MM.1S (cell line): ENCODE data around the gene PNPLA6.

ENCODE experiments used
- DNase-seq: peaks from one replicate; pipeline ENCODE4 v3.0.0-alpha.2; 2015
- H2AFZ ChIP-seq: fragments of 300-600 bp; sonication (generic); 2 replicates; pipeline ENCODE4 v1.6.0; 2016; ENCODE audit warnings: antibody characterized with exemption, low read length
- H3F3A ChIP-seq: fragments of 300-600 bp; sonication (generic); 2 replicates; pipeline ENCODE4 v1.6.1; 2016; ENCODE audit warnings: mild to moderate bottlenecking, antibody characterized with exemption, low read length, moderate library complexity, mixed read lengths; ENCODE audit not compliant: insufficient read depth
- H3K27ac ChIP-seq: fragments of 300-600 bp; sonication (generic); 2 replicates; pipeline ENCODE4 v1.5.1; 2016; ENCODE audit warnings: mild to moderate bottlenecking, low read length
- H3K27me3 ChIP-seq: fragments of 300-600 bp; sonication (generic); replicated peaks from 2 replicates; pipeline ENCODE4 v1.6.0; 2016; ENCODE audit warnings: low read length; ENCODE audit not compliant: insufficient read depth
- H3K36me3 ChIP-seq: fragments of 300-600 bp; sonication (generic); replicated peaks from 2 replicates; pipeline ENCODE4 v1.6.1; 2016; ENCODE audit warnings: mild to moderate bottlenecking, low read length, mixed read lengths; ENCODE audit not compliant: insufficient read depth
- H3K4me1 ChIP-seq: fragments of 300-600 bp; sonication (generic); 2 replicates; pipeline ENCODE4 v1.6.1; 2016; ENCODE audit warnings: low read length, mixed read lengths
- H3K4me2 ChIP-seq: fragments of 300-600 bp; sonication (generic); 2 replicates; pipeline ENCODE4 v1.6.0; 2016; ENCODE audit warnings: low read depth, low read length
- H3K4me3 ChIP-seq: fragments of 300-600 bp; sonication (generic); 2 replicates; pipeline ENCODE4 v1.5.1; 2016; ENCODE audit warnings: low read length, mixed read lengths
- H3K79me2 ChIP-seq: fragments of 300-600 bp; sonication (generic); 2 replicates; pipeline ENCODE4 v1.6.1; 2016; ENCODE audit warnings: mixed run types, low read length, mixed read lengths
- H3K9ac ChIP-seq: fragments of 300-600 bp; sonication (generic); 2 replicates; pipeline ENCODE4 v1.6.1; 2016; ENCODE audit warnings: low read length, mixed read lengths
- H3K9me2 ChIP-seq: fragments of 300-600 bp; sonication (generic); replicated peaks from 2 replicates; pipeline ENCODE4 v1.6.1; 2016; ENCODE audit warnings: mild to moderate bottlenecking, low read length, mixed read lengths; ENCODE audit not compliant: insufficient read depth
- H3K9me3 ChIP-seq: fragments of 300-600 bp; sonication (generic); replicated peaks from 2 replicates; pipeline ENCODE4 v1.6.1; 2016; ENCODE audit warnings: mild to moderate bottlenecking, low read length, mixed read lengths; ENCODE audit not compliant: insufficient read depth
- H4K20me1 ChIP-seq: fragments of 300-600 bp; sonication (generic); 2 replicates; pipeline ENCODE4 v1.6.1; 2016; ENCODE audit warnings: mild to moderate bottlenecking, low read length, moderate library complexity, mixed read lengths; ENCODE audit not compliant: insufficient read depth
- CTCF ChIP-seq: fragments of 300-600 bp; sonication (generic); IDR thresholded peaks from 2 replicates; pipeline ENCODE4 v1.5.1; 2016; ENCODE audit warnings: antibody characterized with exemption, low read length, mixed read lengths
- EZH2 ChIP-seq: fragments of 300-600 bp; sonication (generic); optimal IDR thresholded peaks from 2 replicates; pipeline ENCODE3; 2017; ENCODE audit warnings: low read depth, mild to moderate bottlenecking, antibody characterized with exemption, low read length, mixed read lengths
- EZH2phosphoT487 ChIP-seq: fragments of 300-600 bp; sonication (generic); IDR thresholded peaks from 2 replicates; pipeline ENCODE4 v1.6.1; 2018; ENCODE audit warnings: antibody characterized with exemption, low read length

The PNPLA6 gene

DNA sequence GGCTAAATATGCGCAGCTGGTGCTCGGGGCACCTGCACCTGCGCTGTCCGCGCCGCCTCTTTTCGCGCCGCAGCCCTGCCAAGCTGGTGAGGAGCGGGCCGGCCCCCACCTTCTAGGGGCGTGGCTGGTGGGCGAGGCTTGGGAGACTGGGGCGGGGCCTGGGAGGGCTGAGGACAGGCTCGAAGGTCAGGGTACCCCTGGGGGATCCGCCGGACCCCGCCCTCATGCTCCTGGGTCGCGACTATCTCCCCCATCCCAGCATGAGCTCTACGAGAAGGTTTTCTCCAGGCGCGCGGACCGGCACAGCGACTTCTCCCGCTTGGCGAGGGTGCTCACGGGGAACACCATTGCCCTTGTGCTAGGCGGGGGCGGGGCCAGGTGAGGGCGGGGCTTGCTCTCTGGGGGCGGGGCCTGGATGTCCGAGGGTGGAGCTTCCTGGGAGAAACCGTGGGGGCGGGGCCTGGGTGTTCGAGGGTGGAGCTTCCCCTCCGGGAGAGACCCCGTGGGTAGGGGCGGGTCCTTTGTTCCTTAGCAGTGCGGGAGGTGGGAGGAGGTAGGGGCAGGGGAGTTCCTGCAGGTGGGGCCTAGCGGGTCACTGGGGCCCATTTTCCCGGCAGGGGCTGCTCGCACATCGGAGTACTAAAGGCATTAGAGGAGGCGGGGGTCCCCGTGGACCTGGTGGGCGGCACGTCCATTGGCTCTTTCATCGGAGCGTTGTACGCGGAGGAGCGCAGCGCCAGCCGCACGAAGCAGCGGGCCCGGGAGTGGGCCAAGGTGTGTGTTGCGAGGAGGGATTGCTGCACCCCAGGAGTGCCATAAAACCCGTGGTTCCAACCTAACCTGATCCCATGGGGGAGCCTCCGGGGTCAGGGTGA is 19.7 kb downstream of the PNPLA6 start:
- H2AFZ ChIP-seq: no peak overlapping the region
- peaks cover 3% of the 10 kb centered on the region; the same call in 1 of the 2 replicates for H3K4me1 ChIP-seq

DNA sequence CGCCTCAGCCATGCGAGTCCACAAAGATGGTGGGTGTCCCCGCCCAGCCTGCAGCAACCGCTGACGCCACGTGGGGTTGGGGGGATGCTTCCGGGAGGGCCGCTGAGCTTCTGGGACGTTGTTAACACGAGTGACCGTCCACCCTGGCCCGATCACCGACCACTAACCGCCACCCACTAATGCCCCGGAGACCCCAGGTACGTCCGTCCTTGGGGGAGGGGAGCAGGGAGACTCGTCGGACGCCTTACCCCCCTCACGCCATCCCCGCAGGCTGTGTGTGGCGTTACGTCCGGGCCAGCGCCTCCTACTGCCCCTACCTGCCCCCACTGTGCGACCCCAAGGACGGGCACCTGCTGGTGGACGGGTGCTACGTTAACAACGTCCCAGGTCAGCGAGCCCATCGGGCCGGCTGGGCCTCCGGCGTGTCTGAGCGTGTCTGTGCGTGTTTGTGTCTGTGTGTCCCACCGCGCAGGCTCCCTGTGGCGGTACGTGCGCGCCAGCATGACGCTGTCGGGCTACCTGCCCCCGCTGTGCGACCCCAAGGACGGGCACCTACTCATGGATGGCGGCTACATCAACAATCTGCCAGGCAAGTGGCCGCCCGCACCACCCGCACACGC is 21.3 kb downstream of the PNPLA6 start:
- Histone ChIP-seq H3K4me3 (no peak overlapping the region), H3K36me3 (no peaks in the 10 kb centered on the region), H3K9ac (no peak overlapping the region), H4K20me1 (no peaks in the 10 kb centered on the region), H3K4me1 (no peaks in the 10 kb centered on the region), H3K27ac (no peak overlapping the region), H3K79me2 (no peaks in the 10 kb centered on the region), H3K4me2 (no peak overlapping the region), H3F3A (no peaks in the 10 kb centered on the region), H3K9me3 (no peaks in the 10 kb centered on the region), H3K27me3 (no peaks in the 10 kb centered on the region), H3K9me2 (no peaks in the 10 kb centered on the region), H2AFZ (no peak overlapping the region)
- no peak for TF ChIP-seq EZH2
- TF ChIP-seq EZH2phosphoT487: no peak
- no peak for TF ChIP-seq CTCF
- DNase-seq: no peak

More for the DNA sequence above, 19.7 kb downstream of the PNPLA6 start:
- no peak for TF ChIP-seq CTCF
- TF ChIP-seq EZH2phosphoT487: no peak
- no peak for TF ChIP-seq EZH2
- Histone ChIP-seq H3K27ac (no peak overlapping the region), H3K9ac (no peak overlapping the region), H3K4me2 (no peak overlapping the region), H3K4me3 (no peak overlapping the region), H4K20me1 (no peaks in the 10 kb centered on the region), H3K27me3 (no peaks in the 10 kb centered on the region), H3K9me3 (no peaks in the 10 kb centered on the region), H3K9me2 (no peaks in the 10 kb centered on the region), H3K79me2 (no peaks in the 10 kb centered on the region), H3K36me3 (no peaks in the 10 kb centered on the region), H3F3A (no peaks in the 10 kb centered on the region)
- DNase-seq: no peak

- Histone ChIP-seq H4K20me1 (no peaks in the 10 kb centered on the region), H3K4me2 (no peak overlapping the region), H3K27ac (no peak overlapping the region), H3K4me3 (no peak overlapping the region), H3K9me2 (no peaks in the 10 kb centered on the region), H3K4me1 (no peaks in the 10 kb centered on the region), H2AFZ (no peak overlapping the region), H3K79me2 (no peaks in the 10 kb centered on the region), H3F3A (no peaks in the 10 kb centered on the region), H3K27me3 (no peaks in the 10 kb centered on the region), H3K9ac (no peak overlapping the region), H3K36me3 (no peaks in the 10 kb centered on the region), H3K9me3 (no peaks in the 10 kb centered on the region)
- DNase-seq: no peak
- TF ChIP-seq CTCF: no peak
- TF ChIP-seq EZH2: no peak
- no peak for TF ChIP-seq EZH2phosphoT487
Measured at GRCh38 chr19:7558667-7559066, 23.1 kb downstream of the PNPLA6 start.
